Activated CD8-positive, alpha-beta memory T cell treated with anti-CD3 and anti-CD28 coated beads for 36 hours (primary cell): ENCODE data around the gene CSK. TPM values are rescaled to one million over a fixed set of nuclear protein-coding genes. Genes with fewer than 3 reads are reported as not detected.

Experiments used
- total RNA-seq, 2 experiments: library from RNA; stranded (reverse); gene quantifications; one replicate each; pipeline ENCODE4 v1.2.3, GENCODE V29; 2021

CSK gene
- total RNA-seq, 2 experiments from 2014 or later = 289 to 301 TPM

Other genes starting within 250 kb of the CSK start
- gene ARID3B, start 240.9 kb upstream of the CSK start, total RNA-seq = 10 to 100 TPM; 34.2 to 34.3 TPM
- 100 to 1,000 TPM; 109 to 112 TPM for gene CLK3, start 166.2 kb upstream of the CSK start, total RNA-seq
- gene EDC3, start 86.1 kb upstream of the CSK start, total RNA-seq = 10 to 100 TPM; 50.5 to 52.2 TPM
- gene CYP1A1, start 56.6 kb upstream of the CSK start, total RNA-seq = 1 to 10 TPM in 1 of 2 experiments, under 1 TPM in 1; 0.48 to 1.0 TPM
- not detected for gene CYP1A2, start 33.2 kb upstream of the CSK start, total RNA-seq
- under 1 TPM in 1 of 2 experiments, not detected in 1; 0.15 TPM for gene LMAN1L, start 30.8 kb downstream of the CSK start, total RNA-seq
- gene CPLX3, start 44.5 kb downstream of the CSK start, total RNA-seq = not detected
- 10 to 100 TPM; 49.6 to 54.3 TPM for gene ULK3, start 61.1 kb downstream of the CSK start, total RNA-seq
- 10 to 100 TPM; 71.1 to 73.3 TPM for gene SCAMP2, start 91.3 kb downstream of the CSK start, total RNA-seq
- gene MPI, start 108.0 kb downstream of the CSK start, total RNA-seq = 10 to 100 TPM; 62.3 to 64.6 TPM
- gene FAM219B, start 124.8 kb downstream of the CSK start, total RNA-seq = 10 to 100 TPM; 50.6 to 52.7 TPM
- gene COX5A, start 156.0 kb downstream of the CSK start, total RNA-seq = 100 to 1,000 TPM; 350 to 357 TPM
- gene RPP25, start 174.7 kb downstream of the CSK start, total RNA-seq = 1 to 10 TPM; 9.5 to 9.7 TPM
- gene SCAMP5, start 213.5 kb downstream of the CSK start, total RNA-seq = 1 to 10 TPM; 1.2 to 1.7 TPM
- gene PPCDC, start 241.5 kb downstream of the CSK start, total RNA-seq = 10 to 100 TPM; 32.4 to 34.2 TPM